Duodenal mucosa (tissue), 2 donors: Measurements from ENCODE around the gene NFIC.

ENCODE experiments used
- H3K27ac ChIP-seq: one replicate; pipeline ENCODE4 v1.7.0; 2013; ENCODE audit warnings: low read depth, low read length
- H3K27me3 ChIP-seq, 2 donors: one replicate each; pipeline ENCODE4 v1.7.0; 2013; ENCODE audit warnings: low read length in 2 of 2, control low read depth in 1 of 2; ENCODE audit not compliant: insufficient read depth in 2 of 2, control insufficient read depth in 1 of 2
- H3K36me3 ChIP-seq, 2 donors: one replicate each; pipeline ENCODE4 v1.7.0; 2013; ENCODE audit warnings: low read length in 2 of 2, control low read depth in 1 of 2; ENCODE audit not compliant: insufficient read depth in 2 of 2, control insufficient read depth in 1 of 2
- H3K4me1 ChIP-seq, 2 donors: one replicate each; pipeline ENCODE4 v1.7.0; 2013; ENCODE audit warnings: low read length in 2 of 2, control low read depth in 1 of 2; ENCODE audit not compliant: insufficient read depth in 2 of 2, control insufficient read depth in 1 of 2
- H3K4me3 ChIP-seq, 2 donors: one replicate each; pipeline ENCODE4 v1.7.0; 2013; ENCODE audit warnings: low read length in 2 of 2, low read depth in 1 of 2
- H3K9ac ChIP-seq, 2 donors: one replicate each; pipeline ENCODE4 v1.7.0; 2013; ENCODE audit warnings: low read length in 2 of 2, low read depth in 1 of 2
- H3K9me3 ChIP-seq, 2 donors: one replicate each; pipeline ENCODE4 v1.7.0; 2013; ENCODE audit warnings: low read length in 2 of 2, control low read depth in 1 of 2; ENCODE audit not compliant: control insufficient read depth in 1 of 2

Gene NFIC

GRCh38 chr19:3406571-3407111 lies 40.3 kb downstream of the NFIC start:
- Histone ChIP-seq H3K9me3 (no peaks in the 10 kb centered on the region), H3K36me3 (no peaks in the 10 kb centered on the region), H3K27ac (no peak overlapping the region), H3K27me3 (no peaks in the 10 kb centered on the region), H3K9ac (no peak overlapping the region), H3K4me3 (no peak overlapping the region), H3K4me1 (no peaks in the 10 kb centered on the region)

GRCh38 chr19:3407556-3408516 lies 41.5 kb downstream of the NFIC start:
- Histone ChIP-seq H3K27ac (peak overlapping the region; percentile 50), H3K4me3 (no peak overlapping the region), H3K36me3 (no peaks in the 10 kb centered on the region), H3K9me3 (no peaks in the 10 kb centered on the region), H3K4me1 (no peaks in the 10 kb centered on the region), H3K27me3 (no peaks in the 10 kb centered on the region), H3K9ac (no peak overlapping the region)

GRCh38 chr19:3408996-3409345 lies 42.6 kb downstream of the NFIC start:
- H3K27me3 ChIP-seq = no peaks in the 10 kb centered on the region
- no peaks in the 10 kb centered on the region for H3K4me1 ChIP-seq
- no peak overlapping the region for H3K9ac ChIP-seq
- no peak overlapping the region for H3K27ac ChIP-seq
- H3K4me3 ChIP-seq = no peak overlapping the region
- H3K36me3 ChIP-seq = no peaks in the 10 kb centered on the region
- H3K9me3 ChIP-seq = no peaks in the 10 kb centered on the region

- no peaks in the 10 kb centered on the region for H3K4me1 ChIP-seq
- no peaks in the 10 kb centered on the region for H3K36me3 ChIP-seq
- H3K27ac ChIP-seq = no peak overlapping the region
- H3K4me3 ChIP-seq = no peak overlapping the region
- no peaks in the 10 kb centered on the region for H3K9me3 ChIP-seq
- H3K27me3 ChIP-seq = no peaks in the 10 kb centered on the region
- no peak overlapping the region for H3K9ac ChIP-seq
These were observed 43.1 kb downstream of the NFIC start for GRCh38 chr19:3409346-3410064.

- Histone ChIP-seq H3K4me1 (no peaks in the 10 kb centered on the region), H3K27me3 (no peaks in the 10 kb centered on the region), H3K9me3 (no peaks in the 10 kb centered on the region), H3K27ac (no peak overlapping the region), H3K36me3 (no peaks in the 10 kb centered on the region), H3K4me3 (no peak overlapping the region), H3K9ac (no peak overlapping the region)
These were observed 45.3 kb downstream of the NFIC start for GRCh38 chr19:3411636-3412035.

GRCh38 chr19:3412066-3412465 lies 45.7 kb downstream of the NFIC start:
- H3K36me3 ChIP-seq = no peaks in the 10 kb centered on the region

GRCh38 chr19:3413796-3414327 lies 47.5 kb downstream of the NFIC start:
- H3K9me3 ChIP-seq = no peaks in the 10 kb centered on the region
- H3K36me3 ChIP-seq = no peaks in the 10 kb centered on the region
- H3K4me1 ChIP-seq = no peaks in the 10 kb centered on the region
- no peak overlapping the region for H3K9ac ChIP-seq
- no peaks in the 10 kb centered on the region for H3K27me3 ChIP-seq
- no peak overlapping the region for H3K27ac ChIP-seq
- H3K4me3 ChIP-seq = no peak overlapping the region

More at GRCh38 chr19:3412066-3412465, 45.7 kb downstream of the NFIC start:
- H3K9me3 ChIP-seq = no peaks in the 10 kb centered on the region
- no peak overlapping the region for H3K9ac ChIP-seq
- no peaks in the 10 kb centered on the region for H3K4me1 ChIP-seq
- H3K4me3 ChIP-seq = no peak overlapping the region
- no peaks in the 10 kb centered on the region for H3K27me3 ChIP-seq
- no peak overlapping the region for H3K27ac ChIP-seq

GRCh38 chr19:3415695-3416094 lies 49.3 kb downstream of the NFIC start:
- no peaks in the 10 kb centered on the region for H3K4me1 ChIP-seq
- no peaks in the 10 kb centered on the region for H3K27me3 ChIP-seq
- no peaks in the 10 kb centered on the region for H3K9me3 ChIP-seq
- H3K4me3 ChIP-seq = no peak overlapping the region
- no peak overlapping the region for H3K9ac ChIP-seq
- no peaks in the 10 kb centered on the region for H3K36me3 ChIP-seq
- no peak overlapping the region for H3K27ac ChIP-seq

- Histone ChIP-seq H3K36me3 (no peaks in the 10 kb centered on the region), H3K9ac (no peak overlapping the region), H3K4me3 (no peak overlapping the region), H3K27ac (no peak overlapping the region), H3K27me3 (no peaks in the 10 kb centered on the region), H3K9me3 (no peaks in the 10 kb centered on the region), H3K4me1 (no peaks in the 10 kb centered on the region)
These were observed 53.9 kb downstream of the NFIC start for GRCh38 chr19:3420244-3420755.
